SHP77 (cell line): ENCODE measurements around the gene VWC2L.

Source experiments
- DNase-seq, 2 experiments: peaks; one replicate each; lab custom pipeline; 2025; lab: John Stamatoyannopoulos, UW

The VWC2L gene

GRCh38 chr2:214469728-214470127, 58.9 kb downstream of the VWC2L start:
- DNase-seq = no peak

- DNase-seq = no peak
Observed at GRCh38 chr2:214471382-214471781, 60.5 kb downstream of the VWC2L start.

- no peak for DNase-seq
Observed at GRCh38 chr2:214471990-214472389, 61.1 kb downstream of the VWC2L start.

GRCh38 chr2:214477305-214477704, 66.5 kb downstream of the VWC2L start:
- no peak for DNase-seq

- peak; percentile 48 to 64 for DNase-seq
Observed at GRCh38 chr2:214481204-214481603, 70.3 kb downstream of the VWC2L start.

- DNase-seq = no peak
Observed at GRCh38 chr2:214482728-214483127, 71.9 kb downstream of the VWC2L start.

GRCh38 chr2:214484239-214484638, 73.4 kb downstream of the VWC2L start:
- no peak for DNase-seq

- DNase-seq = no peak
Observed at GRCh38 chr2:214484701-214485100, 73.8 kb downstream of the VWC2L start.

GRCh38 chr2:214489181-214489580, 78.3 kb downstream of the VWC2L start:
- DNase-seq = no peak

- no peak for DNase-seq
Observed at GRCh38 chr2:214489702-214490101, 78.8 kb downstream of the VWC2L start.

- DNase-seq = peak; percentile 95 to 97
Observed at GRCh38 chr2:214492152-214492551, 81.3 kb downstream of the VWC2L start.

- DNase-seq = no peak
Observed at GRCh38 chr2:214492608-214493007, 81.8 kb downstream of the VWC2L start.

GRCh38 chr2:214497489-214497888, 86.6 kb downstream of the VWC2L start:
- no peak for DNase-seq

- DNase-seq = no peak
Observed at GRCh38 chr2:214503568-214503967, 92.7 kb downstream of the VWC2L start.

- DNase-seq = no peak
Observed at GRCh38 chr2:214504599-214505376, 93.9 kb downstream of the VWC2L start.

- no peak for DNase-seq
Observed at GRCh38 chr2:214507032-214507431, 96.2 kb downstream of the VWC2L start.

- DNase-seq = no peak
Observed at GRCh38 chr2:214514704-214515103, 103.8 kb downstream of the VWC2L start.

- no peak for DNase-seq
Observed at GRCh38 chr2:214515111-214515510, 104.3 kb downstream of the VWC2L start.

- no peak for DNase-seq
Observed at GRCh38 chr2:214519258-214519818, 108.5 kb downstream of the VWC2L start.

- no peak for DNase-seq
Observed at GRCh38 chr2:214529021-214529420, 118.2 kb downstream of the VWC2L start.

GRCh38 chr2:214529514-214529913, 118.7 kb downstream of the VWC2L start:
- DNase-seq = no peak

- no peak for DNase-seq
Observed at GRCh38 chr2:214533541-214533940, 122.7 kb downstream of the VWC2L start.

GRCh38 chr2:214536625-214537024, 125.8 kb downstream of the VWC2L start:
- DNase-seq = no peak

GRCh38 chr2:214537929-214538328, 127.1 kb downstream of the VWC2L start:
- no peak for DNase-seq
